T1000 (cell line): ENCODE data around the gene SHROOM2.
"Not testable (repeated sequence)": the region's sequence is repeated elsewhere in the genome, so short reads cannot be mapped to it uniquely, and the experiment has no call there.

Experiments used
- DNase-seq: peaks from one replicate; lab custom pipeline; 2025; ENCODE audit warnings: mixed read lengths; lab: John Stamatoyannopoulos, UW

The SHROOM2 gene

GRCh38 chrX:9785944-9786797 is at the start of gene SHROOM2:
TSS of gene SHROOM2 (plus strand) at chrX:9786429. CDS start at chrX:9786546, 117 bp downstream.
- peak; percentile 7 for DNase-seq

- no peak for DNase-seq
Measured at GRCh38 chrX:9737363-9737762, 48.9 kb upstream of the SHROOM2 start.

GRCh38 chrX:9738151-9738550 is 48.1 kb upstream of the SHROOM2 start:
- DNase-seq, result no peak

- DNase-seq, result no peak
Measured at GRCh38 chrX:9739130-9739529, 47.1 kb upstream of the SHROOM2 start.

GRCh38 chrX:9745417-9746115 is 40.7 kb upstream of the SHROOM2 start:
- DNase-seq, result no peak

- no peak for DNase-seq
Measured at GRCh38 chrX:9746148-9746888, 39.9 kb upstream of the SHROOM2 start.

GRCh38 chrX:9747644-9748043 is 38.6 kb upstream of the SHROOM2 start:
- no peak for DNase-seq

- no peak for DNase-seq
Measured at GRCh38 chrX:9749146-9749692, 37.0 kb upstream of the SHROOM2 start.

GRCh38 chrX:9757366-9757765 is 28.9 kb upstream of the SHROOM2 start:
- no peak for DNase-seq

- no peak for DNase-seq
Measured at GRCh38 chrX:9758021-9758638, 28.1 kb upstream of the SHROOM2 start.

- DNase-seq, result no peak
Measured at GRCh38 chrX:9759337-9759736, 26.9 kb upstream of the SHROOM2 start.

- DNase-seq, result no peak
Measured at GRCh38 chrX:9765072-9765736, 21.0 kb upstream of the SHROOM2 start.

GRCh38 chrX:9765737-9766097 is 20.5 kb upstream of the SHROOM2 start, which contains the start of gene GPR143:
TSS of gene GPR143 (minus strand) at chrX:9765847. CDS start at chrX:9765817, 30 bp downstream.
- no peak for DNase-seq

- DNase-seq, result no peak
Measured at GRCh38 chrX:9767375-9767774, 18.9 kb upstream of the SHROOM2 start.

GRCh38 chrX:9768321-9768839 is 17.8 kb upstream of the SHROOM2 start:
- DNase-seq, result not testable (repeated sequence)

GRCh38 chrX:9770319-9770718 is 15.9 kb upstream of the SHROOM2 start:
- DNase-seq, result no peak

GRCh38 chrX:9772943-9773342 is 13.3 kb upstream of the SHROOM2 start:
- DNase-seq, result no peak

- no peak for DNase-seq
Measured at GRCh38 chrX:9775930-9776329, 10.3 kb upstream of the SHROOM2 start.

- no peak for DNase-seq
Measured at GRCh38 chrX:9781941-9782340, 4.3 kb upstream of the SHROOM2 start.

- DNase-seq, result no peak
Measured at GRCh38 chrX:9784332-9784731, 1.9 kb upstream of the SHROOM2 start.
